ENCODE measurements around the gene POLDIP2. TPM values are rescaled to one million over a fixed set of nuclear protein-coding genes. Genes with fewer than 3 reads are reported as not detected.

The POLDIP2 gene
- total and polyA plus RNA-seq, 2 of the 4 experiments (the other 2 are of a cell fraction) = 66.7 to 77.8 TPM

DNA sequence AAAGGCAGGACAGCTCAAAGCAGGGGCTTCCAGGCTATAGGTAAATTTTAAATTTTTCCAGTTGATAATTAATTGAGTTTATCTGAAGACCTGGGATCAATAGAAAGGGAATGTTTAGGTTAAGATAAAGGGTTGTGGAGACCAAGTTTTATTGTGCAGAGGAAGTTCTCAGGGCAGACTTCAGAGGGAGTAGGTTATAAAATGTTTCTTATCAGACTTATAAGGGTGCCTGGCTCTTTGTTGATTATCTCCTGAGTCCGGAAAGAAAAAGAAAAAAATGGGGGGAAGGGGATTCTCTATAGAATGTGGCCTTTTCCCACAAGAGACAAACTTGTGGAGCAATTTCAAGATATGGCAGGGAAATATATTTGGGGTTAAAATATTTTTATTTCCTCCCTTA lies 32.8 kb upstream of the POLDIP2 start:
- Histone ChIP-seq H3K56ac (ENCODE audit: extremely low read depth, insufficient read depth, low read length) (no peak overlapping the region), H3K36me3 (ENCODE audit: control insufficient read depth, insufficient read depth, low read length) (peaks cover 29% of the 10 kb centered on the region), H4K20me1 (ENCODE audit: insufficient read depth, low read length) (no peaks in the 10 kb centered on the region), H2BK15ac (ENCODE audit: low read depth, low read length) (no peak overlapping the region), H4K8ac (ENCODE audit: low read depth in 2 of 2, low read length in 2 of 2) (no peak overlapping the region), H3K14ac (replicated peaks; ENCODE audit: low read depth, low read length) (no peak overlapping the region), H3K27me3 (ENCODE audit: control insufficient read depth, insufficient read depth, low read length) (no peaks in the 10 kb centered on the region), H3K4me2 (ENCODE audit: low read depth, low read length) (no peak overlapping the region), H3K79me1 (ENCODE audit: low read depth in 1 of 2, low read length in 2 of 2) (no peaks in the 10 kb centered on the region), H3K27ac (ENCODE audit: insufficient read depth, low read length) (no peak overlapping the region), H3K23ac (ENCODE audit: low read depth, low read length) (no peak overlapping the region), H2AK5ac (ENCODE audit: low read depth, low read length) (no peak overlapping the region), H3K4ac (ENCODE audit: low read depth, low read length) (no peak overlapping the region), H3K9me1 (ENCODE audit: insufficient read depth, low read length) (peaks cover 7% of the 10 kb centered on the region; the same call in 1 of the 2 replicates), H4K91ac (ENCODE audit: insufficient read depth, low read depth, low read length) (no peak overlapping the region), H2AFZ (replicated peaks; ENCODE audit: low read length, poor library complexity) (no peak overlapping the region), H2BK5ac (ENCODE audit: low read depth, low read length, poor library complexity, severe bottlenecking) (no peak overlapping the region), H2BK20ac (ENCODE audit: low read depth, low read length) (no peak overlapping the region), H3K4me1 (ENCODE audit: control insufficient read depth, insufficient read depth, low read length) (peaks cover 10% of the 10 kb centered on the region), H4K5ac (ENCODE audit: low read depth, low read length) (no peak overlapping the region), H3K9me3 (ENCODE audit: control insufficient read depth, insufficient read depth, low read length) (no peaks in the 10 kb centered on the region), H2AK9ac (replicated peaks; ENCODE audit: low read depth, low read length, poor library complexity) (no peak overlapping the region), H3K9ac (ENCODE audit: low read depth, low read length) (no peak overlapping the region), H3K18ac (ENCODE audit: low read depth, low read length) (no peak overlapping the region), H2BK120ac (ENCODE audit: low read depth, low read length) (no peak overlapping the region), H3K4me3 (ENCODE audit: insufficient read depth, low read depth, low read length) (no peak overlapping the region)
- dilution Hi-C loops (cut with HindIII; ENCODE audit: low sequenced_read_pairs, unreplicated experiment) (no loop called here), intact Hi-C loops (cut with micrococcal nuclease) (no loop called here), in situ Hi-C loops (cut with MboI; ENCODE audit: low sequenced_read_pairs) (no loop called here)
- ChIA-PET POLR2A (ENCODE audit: unreplicated experiment) (no interaction called here), CTCF (no interaction called here)
- WGBS, 2 experiments (ENCODE audit: extremely low coverage in 2 of 2, insufficient read length in 1 of 2) = no CpG with 5 or more reads among the region's 1 CpG
- no TSS peak for BruUV-seq (replicated peaks)
- TF ChIP-seq MXI1 (IDR thresholded peaks at IDR 0.05; ENCODE audit: borderline replicate concordance, low read depth, low read length) (no peak), CEBPB (IDR thresholded peaks at IDR 0.05; ENCODE audit: low read depth, low read length) (no peak), FOS (IDR thresholded peaks at IDR 0.05; ENCODE audit: low read depth, low read length) (no peak), RFX5 (IDR thresholded peaks at IDR 0.05; ENCODE audit: low read depth, low read length) (no peak)
- ATAC-seq (ENCODE audit: low read depth) (no peak), DNase-seq (no peak)

All from IMR-90 (cell line).